Neural progenitor cell (in vitro differentiated cells): ENCODE measurements around the gene CDC5L. TPM values are rescaled to one million over a fixed set of nuclear protein-coding genes. Genes with fewer than 3 reads are reported as not detected.
A peak's percentile ranks its signal among the peaks of the same experiment; 100 is the strongest.
"Not testable (repeated sequence)": the region's sequence is repeated elsewhere in the genome, so short reads cannot be mapped to it uniquely, and the experiment has no call there.

ENCODE experiments used
- DNase-seq: peaks from one replicate; pipeline ENCODE4 v3.0.0-alpha.2; 2016; ENCODE audit warnings: low spot score
- H2AFZ ChIP-seq: fragments of 200-600 bp; sonication (generic); replicated peaks from 2 replicates; pipeline ENCODE4 v1.6.1; 2016; ENCODE audit warnings: antibody characterized with exemption
- H3F3A ChIP-seq: fragments of 200-600 bp; sonication (generic); 2 replicates; pipeline ENCODE4 v1.6.1; 2016; ENCODE audit warnings: antibody characterized with exemption, low read depth
- H3K27ac ChIP-seq: fragments of 200-600 bp; sonication (generic); 2 replicates; pipeline ENCODE4 v1.5.1; 2016; ENCODE audit warnings: mild to moderate bottlenecking
- H3K27me3 ChIP-seq: fragments of 200-600 bp; sonication (generic); 2 replicates; pipeline ENCODE4 v1.6.1; 2016; ENCODE audit warnings: mild to moderate bottlenecking, moderate library complexity
- H3K36me3 ChIP-seq: fragments of 200-600 bp; sonication (generic); 2 replicates; pipeline ENCODE4 v1.5.1; 2016
- H3K4me1 ChIP-seq: fragments of 200-600 bp; sonication (generic); 2 replicates; pipeline ENCODE4 v1.6.1; 2016; ENCODE audit warnings: mixed run types
- H3K4me2 ChIP-seq: fragments of 200-600 bp; sonication (generic); 2 replicates; pipeline ENCODE4 v1.6.1; 2016
- H3K4me3 ChIP-seq: fragments of 200-600 bp; sonication (generic); 2 replicates; pipeline ENCODE4 v1.5.1; 2016
- H3K79me2 ChIP-seq: fragments of 200-600 bp; sonication (generic); 2 replicates; pipeline ENCODE4 v1.6.1; 2016; ENCODE audit warnings: low read depth
- H3K9ac ChIP-seq: fragments of 200-600 bp; sonication (generic); 2 replicates; pipeline ENCODE4 v1.6.1; 2016
- H3K9me3 ChIP-seq: fragments of 200-600 bp; sonication (generic); 2 replicates; pipeline ENCODE4 v1.5.1; 2016; ENCODE audit warnings: low read depth
- H4K20me1 ChIP-seq: fragments of 200-600 bp; sonication (generic); 2 replicates; pipeline ENCODE4 v1.6.1; 2016; ENCODE audit warnings: low read depth
- H3K27ac Mint-ChIP-seq: 3 replicates; pipeline ENCODE4 v1.8.0; 2021; ENCODE audit warnings: mixed read lengths
- H3K27me3 Mint-ChIP-seq: 2 replicates; pipeline ENCODE4 v1.8.0; 2022; ENCODE audit warnings: low read depth, mild to moderate bottlenecking, inconsistent platforms, moderate library complexity, mixed read lengths; ENCODE audit not compliant: insufficient read depth
- H3K36me3 Mint-ChIP-seq: 3 replicates; pipeline ENCODE4 v1.8.0; 2021; ENCODE audit warnings: mixed read lengths
- H3K4me1 Mint-ChIP-seq: 3 replicates; pipeline ENCODE4 v1.8.0; 2021; ENCODE audit warnings: mixed read lengths
- H3K4me3 Mint-ChIP-seq: 3 replicates; pipeline ENCODE4 v1.8.0; 2021; ENCODE audit warnings: mild to moderate bottlenecking, moderate library complexity, mixed read lengths
- H3K9me3 Mint-ChIP-seq: 3 replicates; pipeline ENCODE4 v1.8.0; 2020; ENCODE audit warnings: mixed read lengths
- EZH2 ChIP-seq: fragments of 200-600 bp; sonication (generic); IDR thresholded peaks from 2 replicates; pipeline ENCODE4 v1.6.1; 2017; ENCODE audit warnings: antibody characterized with exemption, mild to moderate bottlenecking, moderate library complexity
- EZH2phosphoT487 ChIP-seq: fragments of 200-600 bp; sonication (generic); IDR thresholded peaks from 2 replicates; pipeline ENCODE4 v1.6.1; 2017; ENCODE audit warnings: antibody characterized with exemption
- total RNA-seq: library from RNA; depleted of rRNA; stranded (reverse); fragments of >200 nt; gene quantifications from 2 replicates; pipeline ENCODE4 v1.2.3, GENCODE V29; 2015; ENCODE audit warnings: low replicate concordance
- TF ChIP-seq, protein P1 (sequence below): fragments of 200-600 bp; sonication (generic); IDR thresholded peaks from 2 replicates; pipeline ENCODE4 v1.5.1; 2017; ENCODE audit warnings: antibody characterized with exemption, mild to moderate bottlenecking

Gene CDC5L
- total RNA-seq, 1 donor from 2014 or later: 53.6 TPM

DNA sequence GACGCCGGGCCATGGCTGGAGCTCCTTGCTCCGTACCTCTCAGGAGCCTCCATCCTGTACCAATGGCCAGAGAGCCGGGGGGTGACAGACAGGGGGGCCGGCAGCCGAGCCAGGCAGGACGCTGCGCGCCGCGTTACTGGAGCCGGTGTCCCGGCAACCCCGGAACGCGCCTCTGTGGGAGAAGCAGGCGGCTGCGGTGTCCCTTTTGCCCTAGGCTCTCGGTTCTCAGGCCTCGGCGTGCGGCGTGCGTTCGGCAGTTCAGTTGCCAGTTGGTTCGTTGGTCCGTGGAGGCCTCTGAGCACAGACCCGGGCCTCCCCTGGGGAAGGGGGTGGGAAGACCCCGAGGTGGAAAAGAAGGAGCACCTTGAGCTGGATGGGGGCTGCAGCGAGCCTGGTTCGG lies 45.0 kb upstream of the CDC5L start, which contains the start of gene SPATS1:
Gene SPATS1, plus strand, starts transcription at position 162 of the 400 bp plus-strand sequence. CDS start 446 bp downstream, outside the sequence.
- Mint-ChIP-seq H3K9me3 (no peaks in the 10 kb centered on the region), H3K27ac (no peak within 1 kb of the TSS), H3K36me3 (no peaks in the 10 kb centered on the region), H3K27me3 (no peaks in the 10 kb centered on the region), H3K4me3 (no peak within 1 kb of the TSS), H3K4me1 (peaks cover 15% of the 10 kb centered on the region)
- H3K36me3 ChIP-seq: no peaks in the 10 kb centered on the region
- no peak within 1 kb of the TSS for H3K27ac ChIP-seq
- no peaks in the 10 kb centered on the region for H3K9me3 ChIP-seq
- peaks cover 5% of the 10 kb centered on the region for H3F3A ChIP-seq
- H4K20me1 ChIP-seq: no peaks in the 10 kb centered on the region
- H3K4me3 ChIP-seq: no peak within 1 kb of the TSS
- peaks cover 28% of the 10 kb centered on the region for H3K27me3 ChIP-seq
- no peak within 1 kb of the TSS for H3K9ac ChIP-seq
- DNase-seq: peak; percentile 48
- H3K4me1 ChIP-seq: no peaks in the 10 kb centered on the region
- peak within 1 kb of the TSS; percentile 55 for H2AFZ ChIP-seq
- TF ChIP-seq EZH2phosphoT487 (no peak), EZH2 (no peak)
- H3K4me2 ChIP-seq: no peak within 1 kb of the TSS
- no peaks in the 10 kb centered on the region for H3K79me2 ChIP-seq

DNA sequence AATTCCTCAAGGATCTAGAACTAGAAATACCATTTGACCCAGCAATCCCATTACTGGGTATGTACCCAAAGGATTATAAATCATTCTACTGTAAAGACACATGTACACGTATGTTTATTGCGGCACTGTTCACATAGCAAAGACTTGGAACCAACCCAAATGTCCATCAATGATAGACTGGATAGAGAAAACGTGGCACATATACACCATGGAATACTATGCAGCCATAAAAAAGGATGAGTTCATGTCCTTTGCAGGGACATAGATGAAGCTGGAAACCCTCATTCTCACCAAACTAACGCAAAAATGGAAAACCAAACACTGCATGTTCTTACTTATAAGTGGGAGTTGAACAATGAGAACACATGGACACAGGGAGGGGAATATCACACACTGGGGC lies 40.7 kb upstream of the CDC5L start:
- H3K9me3 Mint-ChIP-seq, H3K4me1 Mint-ChIP-seq, H3K4me3 ChIP-seq, H4K20me1 ChIP-seq, H3F3A ChIP-seq, H3K4me3 Mint-ChIP-seq, H3K27ac ChIP-seq, H3K27me3 Mint-ChIP-seq, DNase-seq, H2AFZ ChIP-seq, H3K27ac Mint-ChIP-seq, H3K36me3 Mint-ChIP-seq, H3K4me1 ChIP-seq, H3K79me2 ChIP-seq, H3K9ac ChIP-seq, H3K9me3 ChIP-seq, H3K4me2 ChIP-seq, H3K36me3 ChIP-seq: not testable (repeated sequence)
- H3K27me3 ChIP-seq: peaks cover 22% of the 10 kb centered on the region

DNA sequence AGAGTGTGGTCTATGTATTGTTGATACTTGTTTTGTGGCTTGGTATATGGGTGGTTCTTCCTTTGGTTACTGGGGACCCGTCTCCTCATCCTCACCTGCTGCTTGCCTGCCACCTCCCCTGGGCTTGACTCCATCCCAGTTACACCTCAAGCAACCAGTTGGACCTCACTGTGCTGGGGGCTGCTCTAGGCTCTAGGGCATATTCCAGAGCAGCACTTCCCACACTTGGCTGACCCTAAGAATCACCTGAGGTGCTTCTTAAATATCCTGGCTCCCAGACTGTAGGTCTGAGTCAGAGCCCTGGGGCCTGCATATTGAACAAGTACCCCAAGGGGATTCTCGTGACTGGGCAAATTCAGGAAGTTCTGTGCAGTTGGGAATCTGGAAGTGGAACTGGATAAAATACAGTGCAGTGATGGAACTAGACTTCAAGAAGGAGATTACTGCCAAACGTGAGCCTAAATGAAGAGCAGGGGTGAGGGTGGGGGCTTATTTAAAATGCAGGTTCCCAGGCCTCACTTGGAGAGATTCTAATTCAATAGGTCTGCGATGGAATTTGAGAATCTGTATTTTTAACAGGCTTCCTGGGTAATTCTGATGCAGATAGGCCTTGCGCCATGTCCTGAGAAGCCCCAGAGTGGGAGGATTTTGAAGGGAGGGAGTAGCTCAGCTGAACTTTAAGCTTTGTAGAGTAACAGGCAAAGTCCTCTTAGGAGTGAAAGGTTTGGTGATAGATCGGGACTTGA lies 37.4 kb upstream of the CDC5L start:
- Histone ChIP-seq H2AFZ (no peak overlapping the region), H3F3A (no peaks in the 10 kb centered on the region), H3K9me3 (no peaks in the 10 kb centered on the region), H3K36me3 (no peaks in the 10 kb centered on the region), H3K27me3 (no peaks in the 10 kb centered on the region), H3K79me2 (no peaks in the 10 kb centered on the region), H3K4me1 (no peaks in the 10 kb centered on the region), H4K20me1 (no peaks in the 10 kb centered on the region), H3K9ac (no peak overlapping the region), H3K27ac (no peak overlapping the region), H3K4me2 (no peak overlapping the region), H3K4me3 (no peak overlapping the region)
- TF ChIP-seq EZH2: no peak
- no peak for TF ChIP-seq EZH2phosphoT487
- TF ChIP-seq, protein P1, sequence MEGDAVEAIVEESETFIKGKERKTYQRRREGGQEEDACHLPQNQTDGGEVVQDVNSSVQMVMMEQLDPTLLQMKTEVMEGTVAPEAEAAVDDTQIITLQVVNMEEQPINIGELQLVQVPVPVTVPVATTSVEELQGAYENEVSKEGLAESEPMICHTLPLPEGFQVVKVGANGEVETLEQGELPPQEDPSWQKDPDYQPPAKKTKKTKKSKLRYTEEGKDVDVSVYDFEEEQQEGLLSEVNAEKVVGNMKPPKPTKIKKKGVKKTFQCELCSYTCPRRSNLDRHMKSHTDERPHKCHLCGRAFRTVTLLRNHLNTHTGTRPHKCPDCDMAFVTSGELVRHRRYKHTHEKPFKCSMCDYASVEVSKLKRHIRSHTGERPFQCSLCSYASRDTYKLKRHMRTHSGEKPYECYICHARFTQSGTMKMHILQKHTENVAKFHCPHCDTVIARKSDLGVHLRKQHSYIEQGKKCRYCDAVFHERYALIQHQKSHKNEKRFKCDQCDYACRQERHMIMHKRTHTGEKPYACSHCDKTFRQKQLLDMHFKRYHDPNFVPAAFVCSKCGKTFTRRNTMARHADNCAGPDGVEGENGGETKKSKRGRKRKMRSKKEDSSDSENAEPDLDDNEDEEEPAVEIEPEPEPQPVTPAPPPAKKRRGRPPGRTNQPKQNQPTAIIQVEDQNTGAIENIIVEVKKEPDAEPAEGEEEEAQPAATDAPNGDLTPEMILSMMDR: no peak
- Mint-ChIP-seq H3K27ac (no peak overlapping the region), H3K27me3 (peaks cover 3% of the 10 kb centered on the region), H3K4me3 (no peak overlapping the region), H3K9me3 (no peaks in the 10 kb centered on the region), H3K4me1 (no peaks in the 10 kb centered on the region), H3K36me3 (no peaks in the 10 kb centered on the region)
- DNase-seq: no peak

DNA sequence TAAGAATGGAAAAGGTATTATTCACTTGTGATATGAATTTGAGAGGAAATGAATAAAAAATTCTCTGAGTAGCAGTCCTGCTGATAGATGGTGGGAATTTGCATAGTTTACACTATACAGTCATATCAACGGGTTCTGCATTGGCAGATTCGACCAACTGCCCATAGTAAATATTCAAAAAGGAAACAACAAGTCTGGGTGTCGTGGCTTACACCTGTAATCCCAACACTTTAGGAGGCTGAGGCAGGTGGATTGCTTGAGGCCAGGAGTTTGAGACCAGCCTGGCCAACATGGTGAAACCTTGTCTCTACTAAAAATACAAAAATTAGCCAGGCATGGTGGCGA lies 36.9 kb upstream of the CDC5L start:
- not testable (repeated sequence) for H3K4me3 ChIP-seq, H3K9me3 ChIP-seq, H3K27ac ChIP-seq, H3F3A ChIP-seq, H2AFZ ChIP-seq, H3K4me1 Mint-ChIP-seq, H3K36me3 ChIP-seq, H3K4me1 ChIP-seq, H4K20me1 ChIP-seq, H3K27me3 Mint-ChIP-seq, H3K9me3 Mint-ChIP-seq, H3K27ac Mint-ChIP-seq, H3K27me3 ChIP-seq, H3K4me3 Mint-ChIP-seq, H3K9ac ChIP-seq, DNase-seq, H3K4me2 ChIP-seq, H3K36me3 Mint-ChIP-seq, H3K79me2 ChIP-seq

DNA sequence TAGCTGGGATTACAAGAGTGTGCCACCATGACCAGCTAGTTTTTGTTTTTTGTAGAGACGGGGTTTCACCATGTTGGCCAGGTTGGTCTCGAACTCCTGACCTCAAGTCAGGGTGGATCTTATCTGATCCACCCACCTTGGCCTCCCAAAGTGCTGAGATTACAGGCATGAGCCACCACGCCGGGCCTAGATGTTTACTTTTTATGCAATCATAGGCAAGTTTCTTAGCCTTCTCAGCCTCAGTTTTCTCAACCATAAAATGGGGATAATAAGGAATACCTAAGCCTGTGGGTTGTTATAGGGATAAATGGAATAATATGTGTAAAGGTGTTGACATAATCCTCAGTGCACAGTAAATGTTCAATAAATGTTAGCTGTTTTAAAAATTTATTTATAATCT lies 35.2 kb upstream of the CDC5L start:
- Histone ChIP-seq H3K27me3 (no peaks in the 10 kb centered on the region), H2AFZ (no peak overlapping the region), H3K4me3 (no peak overlapping the region), H4K20me1 (no peaks in the 10 kb centered on the region), H3F3A (no peaks in the 10 kb centered on the region), H3K9ac (no peak overlapping the region), H3K79me2 (no peaks in the 10 kb centered on the region), H3K4me1 (no peaks in the 10 kb centered on the region), H3K9me3 (no peaks in the 10 kb centered on the region), H3K27ac (no peak overlapping the region), H3K4me2 (no peak overlapping the region), H3K36me3 (no peaks in the 10 kb centered on the region)
- no peaks in the 10 kb centered on the region for H3K36me3 Mint-ChIP-seq
- TF ChIP-seq EZH2phosphoT487: no peak
- TF ChIP-seq, protein P1: no peak
- no peak for TF ChIP-seq EZH2
- H3K27ac Mint-ChIP-seq: no peak overlapping the region
- no peak overlapping the region for H3K4me3 Mint-ChIP-seq
- no peaks in the 10 kb centered on the region for H3K4me1 Mint-ChIP-seq
- H3K9me3 Mint-ChIP-seq: no peaks in the 10 kb centered on the region
- H3K27me3 Mint-ChIP-seq: peaks cover 3% of the 10 kb centered on the region
- no peak for DNase-seq
